PC-3 (cell line): ENCODE results near the gene DDX24. TPM values are rescaled to one million over a fixed set of nuclear protein-coding genes. Genes with fewer than 3 reads are reported as not detected.
A peak's percentile ranks its signal among the peaks of the same experiment; 100 is the strongest.

Experiments used
- ATAC-seq: fragments of 200-7000 bp; cut with Tn5 transposase; 2 replicates; pipeline ENCODE4 v1.9.1; 2020; ENCODE audit warnings: mild to moderate bottlenecking, moderate library complexity
- BruUV-seq: library from RNA; stranded (reverse); fragments of 400-500 nt; replicated peaks from 2 replicates; lab custom pipeline; 2021; lab: Mats Ljungman, UMichigan
- CTCF ChIA-PET: fragments of 300-600 bp; sonication (Branson Sonifier 250); formaldehyde crosslinking; loops from one replicate; lab custom pipeline; 2022; ENCODE audit warnings: antibody characterized with exemption; lab: Charles Lee
- POLR2A ChIA-PET: fragments of 300-600 bp; sonication (Branson Sonifier 250); formaldehyde crosslinking; loops from one replicate; lab custom pipeline; 2022; ENCODE audit warnings: antibody characterized with exemption; ENCODE audit not compliant: unreplicated experiment; lab: Charles Lee
- DNase-seq: peaks from one replicate; pipeline ENCODE4 v3.0.0-alpha.2; 2015
- H2AFZ ChIP-seq: fragments of 300-600 bp; sonication (generic); 2 replicates; pipeline ENCODE4 v1.6.0; 2016; ENCODE audit warnings: antibody characterized with exemption, low read length
- H3F3A ChIP-seq: fragments of 300-600 bp; sonication (generic); one replicate; pipeline ENCODE4 v1.6.0; 2017; ENCODE audit warnings: antibody characterized with exemption, low read length, control low read depth, mild to moderate bottlenecking; ENCODE audit not compliant: unreplicated experiment
- H3K27ac ChIP-seq: fragments of 300-600 bp; sonication (generic); 2 replicates; pipeline ENCODE4 v1.5.1; 2016; ENCODE audit warnings: mild to moderate bottlenecking, low read length
- H3K27me3 ChIP-seq: fragments of 300-600 bp; sonication (generic); 2 replicates; pipeline ENCODE4 v1.6.1; 2016; ENCODE audit warnings: low read length, mixed read lengths
- H3K36me3 ChIP-seq: fragments of 300-600 bp; sonication (generic); 2 replicates; pipeline ENCODE4 v1.6.1; 2016; ENCODE audit warnings: low read depth, mixed run types, low read length, mixed read lengths
- H3K4me1 ChIP-seq: fragments of 300-600 bp; sonication (generic); 2 replicates; pipeline ENCODE4 v1.5.1; 2016; ENCODE audit warnings: low read length; ENCODE audit not compliant: insufficient read depth
- H3K4me2 ChIP-seq: fragments of 300-600 bp; sonication (generic); 2 replicates; pipeline ENCODE4 v1.6.0; 2016; ENCODE audit warnings: low read length
- H3K4me3 ChIP-seq: fragments of 300-600 bp; sonication (generic); 2 replicates; pipeline ENCODE4 v1.5.1; 2016; ENCODE audit warnings: mild to moderate bottlenecking, low read length, mixed read lengths
- H3K79me2 ChIP-seq: fragments of 300-600 bp; sonication (generic); 2 replicates; pipeline ENCODE4 v1.6.1; 2017; ENCODE audit warnings: low read length, mixed read lengths
- H3K9ac ChIP-seq: fragments of 300-600 bp; sonication (generic); 2 replicates; pipeline ENCODE4 v1.6.0; 2016; ENCODE audit warnings: mild to moderate bottlenecking, low read length
- H3K9me2 ChIP-seq: fragments of 300-600 bp; sonication (generic); replicated peaks from 2 replicates; pipeline ENCODE4 v1.6.1; 2016; ENCODE audit warnings: mixed run types, low read length, mixed read lengths
- H3K9me3 ChIP-seq: fragments of 300-600 bp; sonication (generic); 2 replicates; pipeline ENCODE4 v1.6.1; 2016; ENCODE audit warnings: low read length, mixed read lengths
- H4K20me1 ChIP-seq: fragments of 300-600 bp; sonication (generic); 2 replicates; pipeline ENCODE4 v1.6.1; 2016; ENCODE audit warnings: low read length, mixed read lengths
- CTCF ChIP-seq: fragments of 300-600 bp; sonication (generic); conservative IDR thresholded peaks from 2 replicates; pipeline ENCODE4 v1.5.1; 2017; ENCODE audit warnings: antibody characterized with exemption, low read depth, mild to moderate bottlenecking, low read length
- EZH2 ChIP-seq: fragments of 300-600 bp; sonication (generic); IDR thresholded peaks from one replicate; pipeline ENCODE4 v1.6.1; 2017; ENCODE audit warnings: antibody characterized with exemption, mild to moderate bottlenecking, low read length; ENCODE audit not compliant: unreplicated experiment
- EZH2phosphoT487 ChIP-seq: fragments of 300-600 bp; sonication (generic); IDR thresholded peaks from 2 replicates; pipeline ENCODE4 v1.6.1; 2018; ENCODE audit warnings: mild to moderate bottlenecking, antibody characterized with exemption, low read length, borderline replicate concordance
- intact Hi-C: fragments of 100-400 bp; cut with micrococcal nuclease; formaldehyde crosslinking; loops from 2 replicates; pipeline ENCODE4 v1.9.0; 2023
- total RNA-seq: library from RNA; depleted of rRNA; stranded (reverse); fragments of >200 nt; gene quantifications from 2 replicates; pipeline ENCODE4 v1.2.3, GENCODE V29; 2014

DDX24 gene
- total RNA-seq, 1 experiment from 2014 or later = 120 TPM

GRCh38 chr14:94028450-94028826, 52.6 kb downstream of the DDX24 start:
- no TSS peak for BruUV-seq
- intact Hi-C loops = loop anchor here (2.0 kb wide), 1 partner anchor 52 kb away; the partner anchor contains the start of genes DDX24 and IFI27L1

GRCh38 chr14:94027566-94028449, 53.2 kb downstream of the DDX24 start:
- no peak for TF ChIP-seq CTCF
- peak; percentile 85 for TF ChIP-seq EZH2phosphoT487
- CTCF ChIA-PET = interaction anchor here (0.9 to 1.7 kb wide), 4 partner anchors 9 to 104 kb away, joined by 3 to 9 read pairs (median 5); partner anchors contain the start of genes DDX24 and IFI27L1
- Histone ChIP-seq H4K20me1 (no peaks in the 10 kb centered on the region), H3F3A (peaks cover 4% of the 10 kb centered on the region), H3K4me1 (peaks cover 56% of the 10 kb centered on the region), H3K9me2 (no peaks in the 10 kb centered on the region), H3K4me2 (peak overlapping the region; percentile 72), H2AFZ (no peak overlapping the region), H3K27ac (peak overlapping the region; percentile 98), H3K4me3 (peak overlapping the region; percentile 67), H3K9ac (peak overlapping the region; percentile 79), H3K27me3 (no peaks in the 10 kb centered on the region), H3K9me3 (no peaks in the 10 kb centered on the region), H3K36me3 (no peaks in the 10 kb centered on the region), H3K79me2 (peaks cover 19% of the 10 kb centered on the region; the same call in 1 of the 2 replicates)
- ATAC-seq (peak; percentile 33), DNase-seq (peak; percentile 93)
- no TSS peak for BruUV-seq
- intact Hi-C loops = loop anchor here (2.0 kb wide), 1 partner anchor 53 kb away; the partner anchor contains the start of genes DDX24 and IFI27L1
- POLR2A ChIA-PET = interaction anchor here (0.5 kb wide), 1 partner anchor 41 kb away, joined by 3 read pairs; no protein-coding TSS in a partner anchor

More at GRCh38 chr14:94028450-94028826, 52.6 kb downstream of the DDX24 start:
- H3K9me3 ChIP-seq = no peaks in the 10 kb centered on the region
- peaks cover 4% of the 10 kb centered on the region for H3F3A ChIP-seq
- TF ChIP-seq EZH2 (no peak), CTCF (no peak), EZH2phosphoT487 (peak; percentile 52; the same call in 1 of the 2 replicates)
- peak; percentile 65 for ATAC-seq
- CTCF ChIA-PET = interaction anchor here (1.0 to 1.7 kb wide), 3 partner anchors 8 to 88 kb away, joined by 3 to 9 read pairs (median 6); partner anchors contain the start of genes DDX24 and IFI27L1
- H3K27ac ChIP-seq = peak overlapping the region; percentile 98
- no peaks in the 10 kb centered on the region for H3K27me3 ChIP-seq
- H3K9ac ChIP-seq = peak overlapping the region; percentile 79
- POLR2A ChIA-PET = interaction anchor here (0.5 kb wide), 1 partner anchor 41 kb away, joined by 3 read pairs; no protein-coding TSS in a partner anchor
- H3K4me1 ChIP-seq = peaks cover 56% of the 10 kb centered on the region
- no peak overlapping the region for H3K4me3 ChIP-seq
- peaks cover 19% of the 10 kb centered on the region; the same call in 1 of the 2 replicates for H3K79me2 ChIP-seq
- no peaks in the 10 kb centered on the region for H4K20me1 ChIP-seq
- peak; percentile 93 for DNase-seq
- H3K4me2 ChIP-seq = peak overlapping the region; percentile 72
- H3K9me2 ChIP-seq = no peaks in the 10 kb centered on the region
- no peak overlapping the region for H2AFZ ChIP-seq
- H3K36me3 ChIP-seq = no peaks in the 10 kb centered on the region
